Thoracic aorta (tissue), 2 donors: ENCODE data around the gene CLDN9. TPM values are rescaled to one million over a fixed set of nuclear protein-coding genes. Genes with fewer than 3 reads are reported as not detected.

Source experiments
- ATAC-seq: fragments of 150-250 bp; one replicate; pipeline ENCODE4 v1.8.0; 2017; ENCODE audit warnings: low read depth; ENCODE audit not compliant: insufficient number of reproducible peaks, low FRiP score
- DNase-seq: peaks from one replicate; pipeline ENCODE4 v3.0.0-alpha.2; 2020; ENCODE audit warnings: low spot score
- H3K27ac ChIP-seq, 2 donors: fragments of 200-600 bp; sonication (generic); 1 replicate in 1 of 2; 2 replicates in 1 of 2; pipeline ENCODE4 v1.5.1; 2016; ENCODE audit warnings: mild to moderate bottlenecking in 2 of 2, moderate library complexity in 2 of 2
- H3K27me3 ChIP-seq: fragments of 200-600 bp; sonication (generic); replicated peaks from 2 replicates; pipeline ENCODE4 v1.6.0; 2016; ENCODE audit warnings: mild to moderate bottlenecking; ENCODE audit not compliant: insufficient read depth
- H3K36me3 ChIP-seq: fragments of 200-600 bp; sonication (generic); one replicate; pipeline ENCODE4 v1.5.1; 2016
- H3K4me1 ChIP-seq, 2 donors: fragments of 200-600 bp; sonication (generic); 1 replicate in 1 of 2; 2 replicates in 1 of 2; pipeline versions ENCODE4 v1.5.1 to v1.6.0; 2016; ENCODE audit warnings: low read depth in 2 of 2, mild to moderate bottlenecking in 1 of 2; ENCODE audit not compliant: control insufficient read depth in 1 of 2
- H3K4me3 ChIP-seq: fragments of 200-600 bp; sonication (generic); 2 replicates; pipeline ENCODE4 v1.5.1; 2016; ENCODE audit warnings: mild to moderate bottlenecking
- H3K9me3 ChIP-seq: fragments of 200-600 bp; sonication (generic); 2 replicates; pipeline ENCODE4 v1.5.1; 2016
- total RNA-seq, 2 donors: library from RNA; depleted of rRNA; stranded (reverse); fragments of >200 nt; gene quantifications; one replicate each; pipeline versions ENCODE4 v1.1.0 to v1.2.3, GENCODE V29; 2016
- TF ChIP-seq, protein P1 (sequence below): fragments of 200-600 bp; sonication (generic); IDR thresholded peaks from one replicate; pipeline ENCODE4 v1.5.1; 2019; ENCODE audit warnings: antibody characterized with exemption

The CLDN9 gene
- total RNA-seq, 2 donors from 2014 or later = 1.5 TPM; not detected in 1

DNA sequence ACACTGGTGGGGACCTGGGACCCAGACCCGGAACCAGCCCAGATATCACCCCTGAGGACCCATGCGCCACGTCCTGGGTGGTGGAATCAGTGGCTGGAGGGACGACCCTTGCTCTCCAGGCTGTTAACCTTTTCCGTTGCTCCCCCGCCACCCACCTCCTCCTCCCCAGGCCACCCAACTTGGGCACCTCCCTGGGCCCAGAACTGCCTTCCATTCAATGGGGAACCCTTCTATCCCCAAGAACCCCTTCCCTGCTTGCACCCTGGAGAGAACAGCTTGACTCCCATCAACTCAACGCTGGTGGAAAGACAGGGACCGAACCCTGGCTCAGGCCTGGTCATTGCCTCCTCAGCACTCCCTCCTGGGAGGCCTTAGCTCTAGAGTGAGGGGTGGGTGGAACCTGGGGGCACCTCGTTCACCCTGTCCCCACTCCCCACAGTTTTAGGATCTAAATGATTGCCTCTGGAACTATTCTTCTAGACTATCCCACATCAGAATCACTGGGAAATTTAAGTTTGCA lies 47.1 kb downstream of the CLDN9 start:
- H3K4me3 ChIP-seq = peak overlapping the region; percentile 94
- H3K27me3 ChIP-seq = no peaks in the 10 kb centered on the region
- TF ChIP-seq, protein P1, sequence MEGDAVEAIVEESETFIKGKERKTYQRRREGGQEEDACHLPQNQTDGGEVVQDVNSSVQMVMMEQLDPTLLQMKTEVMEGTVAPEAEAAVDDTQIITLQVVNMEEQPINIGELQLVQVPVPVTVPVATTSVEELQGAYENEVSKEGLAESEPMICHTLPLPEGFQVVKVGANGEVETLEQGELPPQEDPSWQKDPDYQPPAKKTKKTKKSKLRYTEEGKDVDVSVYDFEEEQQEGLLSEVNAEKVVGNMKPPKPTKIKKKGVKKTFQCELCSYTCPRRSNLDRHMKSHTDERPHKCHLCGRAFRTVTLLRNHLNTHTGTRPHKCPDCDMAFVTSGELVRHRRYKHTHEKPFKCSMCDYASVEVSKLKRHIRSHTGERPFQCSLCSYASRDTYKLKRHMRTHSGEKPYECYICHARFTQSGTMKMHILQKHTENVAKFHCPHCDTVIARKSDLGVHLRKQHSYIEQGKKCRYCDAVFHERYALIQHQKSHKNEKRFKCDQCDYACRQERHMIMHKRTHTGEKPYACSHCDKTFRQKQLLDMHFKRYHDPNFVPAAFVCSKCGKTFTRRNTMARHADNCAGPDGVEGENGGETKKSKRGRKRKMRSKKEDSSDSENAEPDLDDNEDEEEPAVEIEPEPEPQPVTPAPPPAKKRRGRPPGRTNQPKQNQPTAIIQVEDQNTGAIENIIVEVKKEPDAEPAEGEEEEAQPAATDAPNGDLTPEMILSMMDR = no peak
- H3K9me3 ChIP-seq = no peaks in the 10 kb centered on the region
- H3K27ac ChIP-seq = peak overlapping the region; percentile 39 to 41
- H3K36me3 ChIP-seq = no peaks in the 10 kb centered on the region
- peaks cover 11 to 23% of the 10 kb centered on the region in 2 donors for H3K4me1 ChIP-seq
- DNase-seq = no peak
- ATAC-seq = no peak

- TF ChIP-seq, protein P1 = no peak
- no peaks in the 10 kb centered on the region for H3K27me3 ChIP-seq
- no peaks in the 10 kb centered on the region for H3K9me3 ChIP-seq
- H3K4me1 ChIP-seq = peaks cover 18 to 31% of the 10 kb centered on the region in 2 donors
- no peak overlapping the region for H3K4me3 ChIP-seq
- DNase-seq (no peak), ATAC-seq (no peak)
- H3K36me3 ChIP-seq = no peaks in the 10 kb centered on the region
- no peak overlapping the region for H3K27ac ChIP-seq
Observed at GRCh38 chr16:3060339-3061127, 47.8 kb downstream of the CLDN9 start.

DNA sequence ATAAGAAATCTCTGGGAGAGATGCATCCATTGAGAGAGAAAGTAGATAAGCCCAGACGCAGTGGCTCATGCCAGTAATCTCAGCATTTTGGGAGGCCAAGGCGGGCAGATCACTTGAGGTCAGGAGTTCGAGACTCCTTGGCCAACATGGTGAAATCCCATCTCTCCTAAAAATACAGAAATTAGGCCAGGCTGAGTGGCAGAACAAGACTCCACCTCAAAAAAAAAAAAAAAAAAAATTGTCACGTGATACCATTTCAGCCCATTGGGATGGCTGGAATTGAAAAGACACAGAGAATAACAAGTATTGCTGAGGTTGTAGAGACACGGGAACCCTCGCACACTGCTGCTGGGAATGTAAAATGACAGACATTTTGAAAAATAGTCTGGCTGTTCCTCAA lies 49.8 kb downstream of the CLDN9 start:
- H3K36me3 ChIP-seq = no peaks in the 10 kb centered on the region
- no peaks in the 10 kb centered on the region for H3K9me3 ChIP-seq
- no peak for ATAC-seq
- peaks cover 22 to 43% of the 10 kb centered on the region in 2 donors for H3K4me1 ChIP-seq
- H3K27ac ChIP-seq = no peak overlapping the region
- DNase-seq = no peak
- TF ChIP-seq, protein P1 = no peak
- no peak overlapping the region for H3K4me3 ChIP-seq
- no peaks in the 10 kb centered on the region for H3K27me3 ChIP-seq

DNA sequence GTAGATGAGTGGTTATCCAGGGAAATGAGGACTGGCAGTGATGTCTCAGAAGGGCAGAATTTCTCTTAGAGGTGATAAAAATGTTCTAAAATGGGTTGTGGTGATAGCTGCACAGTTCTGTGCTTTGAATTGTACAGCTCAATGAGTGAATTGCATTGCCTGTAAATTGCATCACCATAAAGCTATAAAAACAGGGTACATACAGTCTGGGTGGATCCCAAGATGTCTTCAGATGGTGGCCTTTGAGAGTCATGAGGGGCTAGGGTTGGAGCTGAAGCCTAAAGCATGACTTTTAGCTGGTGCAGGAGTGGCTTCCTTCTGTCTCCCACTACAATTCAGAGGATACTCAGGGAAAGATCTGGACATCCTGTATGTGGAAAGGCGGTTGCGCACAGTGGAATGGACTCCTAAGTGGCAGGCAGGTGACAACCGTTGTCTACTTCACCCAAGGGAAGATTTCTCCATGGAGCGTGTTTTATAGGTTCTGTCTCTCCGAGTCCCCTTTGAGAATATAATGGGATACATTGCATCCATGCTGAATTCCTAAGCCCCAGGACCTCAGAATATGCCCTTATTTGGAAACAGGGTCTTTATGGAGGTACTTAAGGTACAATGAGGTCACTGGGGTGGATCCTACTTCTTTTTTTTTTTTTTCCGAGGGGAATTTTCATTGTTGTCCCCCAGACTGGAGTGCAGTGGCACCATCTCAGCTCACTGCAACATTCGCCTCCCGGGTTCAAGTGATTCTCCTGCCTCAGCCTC lies 51.1 kb downstream of the CLDN9 start:
- H3K27ac ChIP-seq = no peak overlapping the region
- no peaks in the 10 kb centered on the region for H3K9me3 ChIP-seq
- peaks cover 16 to 33% of the 10 kb centered on the region in 2 donors for H3K4me1 ChIP-seq
- no peak for ATAC-seq
- no peaks in the 10 kb centered on the region for H3K36me3 ChIP-seq
- DNase-seq = no peak
- TF ChIP-seq, protein P1 = no peak
- H3K4me3 ChIP-seq = no peak overlapping the region
- no peaks in the 10 kb centered on the region for H3K27me3 ChIP-seq

Other genes with a start within 250 kb of the CLDN9 start
- gene ELOB, start 235.6 kb upstream of the CLDN9 start, total RNA-seq = 100 to 1,000 TPM; 269 to 518 TPM
- gene PRSS33, start 225.4 kb upstream of the CLDN9 start, total RNA-seq = not detected
- gene PRSS41, start 214.5 kb upstream of the CLDN9 start, total RNA-seq = not detected
- under 1 TPM in 1 of 2 donors, not detected in 1; 0.54 TPM for gene PRSS21, start 195.7 kb upstream of the CLDN9 start, total RNA-seq
- not detected for gene ZG16B, start 182.6 kb upstream of the CLDN9 start, total RNA-seq
- not detected for gene PRSS22, start 154.8 kb upstream of the CLDN9 start, total RNA-seq
- gene FLYWCH2, start 129.7 kb upstream of the CLDN9 start, total RNA-seq = 10 to 100 TPM; 52.2 to 53.2 TPM
- 10 to 100 TPM; 65.6 to 72.8 TPM for gene FLYWCH1, start 101.0 kb upstream of the CLDN9 start, total RNA-seq
- not detected for gene KREMEN2, start 48.6 kb upstream of the CLDN9 start, total RNA-seq
- 1 to 10 TPM; 3.1 to 5.8 TPM for gene PAQR4, start 43.6 kb upstream of the CLDN9 start, total RNA-seq
- gene PKMYT1, start 32.5 kb upstream of the CLDN9 start, total RNA-seq = 1 to 10 TPM in 1 of 2 donors, not detected in 1; 5.9 TPM
- not detected for gene CLDN6, start 5.3 kb downstream of the CLDN9 start, total RNA-seq
- gene TNFRSF12A, start 7.4 kb downstream of the CLDN9 start, total RNA-seq = 100 to 1,000 TPM; 274 to 461 TPM
- gene HCFC1R1, start 11.0 kb downstream of the CLDN9 start, total RNA-seq = 100 to 1,000 TPM in 1 of 2 donors, 10 to 100 TPM in 1; 19.9 to 120 TPM
- gene THOC6, start 11.1 kb downstream of the CLDN9 start, total RNA-seq = 10 to 100 TPM; 19.0 to 24.7 TPM
- gene BICDL2, start 24.0 kb downstream of the CLDN9 start, total RNA-seq = 1 to 10 TPM in 1 of 2 donors, not detected in 1; 1.1 TPM
- 1 to 10 TPM in 1 of 2 donors, not detected in 1; 4.2 TPM for gene MMP25, start 33.6 kb downstream of the CLDN9 start, total RNA-seq
- gene IL32, start 52.7 kb downstream of the CLDN9 start, total RNA-seq = 10 to 100 TPM; 42.4 to 55.4 TPM
- gene ZSCAN10, start 86.4 kb downstream of the CLDN9 start, total RNA-seq = not detected
- 10 to 100 TPM; 16.4 to 19.4 TPM for gene ZNF205, start 99.7 kb downstream of the CLDN9 start, total RNA-seq
- 10 to 100 TPM in 1 of 2 donors, 1 to 10 TPM in 1; 5.9 to 16.2 TPM for gene ZNF213, start 122.1 kb downstream of the CLDN9 start, total RNA-seq
- not detected for gene OR1F1, start 175.3 kb downstream of the CLDN9 start, total RNA-seq
- 10 to 100 TPM in 1 of 2 donors, 1 to 10 TPM in 1; 1.2 to 11.1 TPM for gene ZNF200, start 222.2 kb downstream of the CLDN9 start, total RNA-seq
- gene MEFV, start 243.7 kb downstream of the CLDN9 start, total RNA-seq = 1 to 10 TPM; 3.5 to 6.1 TPM